Endodermal cell (in vitro differentiated cells): ENCODE results near the gene KCNK2. TPM values are rescaled to one million over a fixed set of nuclear protein-coding genes. Genes with fewer than 3 reads are reported as not detected.

Source experiments
- DNase-seq: peaks from one replicate; pipeline ENCODE4 v3.0.0-alpha.2; 2017
- H3K27ac ChIP-seq: 2 replicates; pipeline ENCODE4 v1.5.1; 2013; ENCODE audit warnings: mild to moderate bottlenecking, low read depth, low read length, moderate library complexity
- H3K27me3 ChIP-seq: 2 replicates; pipeline ENCODE4 v1.6.1; 2013; ENCODE audit warnings: mild to moderate bottlenecking, low read length, moderate library complexity; ENCODE audit not compliant: insufficient read depth, control insufficient read depth, poor library complexity, severe bottlenecking
- H3K36me3 ChIP-seq: 2 replicates; pipeline ENCODE4 v1.7.0; 2013; ENCODE audit warnings: mild to moderate bottlenecking, low read length, moderate library complexity; ENCODE audit not compliant: control insufficient read depth, insufficient read depth
- H3K4me1 ChIP-seq: one replicate; pipeline ENCODE4 v1.7.0; 2013; ENCODE audit warnings: low read length; ENCODE audit not compliant: control insufficient read depth, insufficient read depth
- H3K4me3 ChIP-seq: 2 replicates; pipeline ENCODE4 v1.5.1; 2013; ENCODE audit warnings: mild to moderate bottlenecking, low read length, moderate library complexity
- H3K9ac ChIP-seq: 2 replicates; pipeline ENCODE4 v1.6.1; 2013; ENCODE audit warnings: mild to moderate bottlenecking, low read length, moderate library complexity; ENCODE audit not compliant: poor library complexity, severe bottlenecking; ENCODE audit errors: extremely low read depth
- H3K9me3 ChIP-seq: 2 replicates; pipeline ENCODE4 v1.6.1; 2013; ENCODE audit warnings: mild to moderate bottlenecking, low read length, moderate library complexity; ENCODE audit not compliant: control insufficient read depth
- H3K27ac Mint-ChIP-seq: 2 replicates; pipeline ENCODE4 v1.8.0; 2020; ENCODE audit warnings: mixed read lengths
- H3K27me3 Mint-ChIP-seq: 2 replicates; pipeline ENCODE4 v1.8.0; 2021; ENCODE audit warnings: mild to moderate bottlenecking, mixed read lengths; ENCODE audit not compliant: insufficient read depth
- H3K36me3 Mint-ChIP-seq: 2 replicates; pipeline ENCODE4 v1.8.0; 2020; ENCODE audit warnings: low read depth, mixed read lengths
- H3K4me1 Mint-ChIP-seq: 2 replicates; pipeline ENCODE4 v1.8.0; 2020; ENCODE audit warnings: mixed read lengths
- H3K4me3 Mint-ChIP-seq: 2 replicates; pipeline ENCODE4 v1.8.0; 2020; ENCODE audit warnings: mild to moderate bottlenecking, moderate library complexity, mixed read lengths
- H3K9me3 Mint-ChIP-seq: 2 replicates; pipeline ENCODE4 v1.8.0; 2020; ENCODE audit warnings: mild to moderate bottlenecking, mixed read lengths
- CTCF ChIP-seq: fragments of 200-600 bp; sonication (generic); conservative IDR thresholded peaks from 2 replicates; pipeline ENCODE4 v1.5.0; 2021; ENCODE audit warnings: antibody characterized with exemption, mild to moderate bottlenecking
- WGBS, 2 experiments: methylation state at CpG; one replicate each; pipeline versions ENCODE4 v1.1.5 to v1.1.7; 2013; ENCODE audit warnings: missing lambda C conversion rate in 2 of 2, mixed read lengths in 1 of 2; ENCODE audit not compliant: insufficient coverage in 1 of 2, insufficient read length in 1 of 2; 5-methylcytosine and 5-hydroxymethylcytosine counted together
- total RNA-seq, 2 donors: library from RNA; stranded (reverse); fragmentation: NEBNext Ultra II Directional in 1 of 2; extraction: Animal tissue kit (Norgen Biotek cat#: 25700) in 1 of 2; gene quantifications; 2 replicates in 1 of 2; 3 replicates in 1 of 2; pipeline ENCODE4 v1.2.1, GENCODE V29; 2021

Gene KCNK2
- total RNA-seq, 2 donors from 2014 or later = 0.15 TPM; not detected in 1

- no peak overlapping the region for H3K4me3 ChIP-seq
- H3K9me3 Mint-ChIP-seq = no peaks in the 10 kb centered on the region
- no peaks in the 10 kb centered on the region for H3K4me1 Mint-ChIP-seq
- whole genome bisulfite sequencing, 2 experiments = 95 to 100% methylated on average over 1 to 2 of the region's 2 CpGs
- no peak overlapping the region for H3K27ac Mint-ChIP-seq
- no peak overlapping the region for H3K4me3 Mint-ChIP-seq
- H3K27me3 ChIP-seq = no peaks in the 10 kb centered on the region
- no peaks in the 10 kb centered on the region for H3K27me3 Mint-ChIP-seq
- H3K9me3 ChIP-seq = no peaks in the 10 kb centered on the region
- H3K36me3 Mint-ChIP-seq = no peaks in the 10 kb centered on the region
- H3K27ac ChIP-seq = no peak overlapping the region
- DNase-seq = no peak
- H3K4me1 ChIP-seq = no peaks in the 10 kb centered on the region
- H3K9ac ChIP-seq = no peak overlapping the region
- H3K36me3 ChIP-seq = no peaks in the 10 kb centered on the region
- TF ChIP-seq CTCF = no peak
These were observed 31.8 kb downstream of the KCNK2 start for GRCh38 chr1:215114154-215114933.

- no peaks in the 10 kb centered on the region for H3K27me3 Mint-ChIP-seq
- DNase-seq = no peak
- WGBS, 2 experiments = 83 to 100% methylated on average over 1 of the region's 1 CpG
- no peak overlapping the region for H3K9ac ChIP-seq
- H3K36me3 Mint-ChIP-seq = no peaks in the 10 kb centered on the region
- H3K27me3 ChIP-seq = no peaks in the 10 kb centered on the region
- H3K27ac ChIP-seq = no peak overlapping the region
- TF ChIP-seq CTCF = no peak
- H3K4me1 ChIP-seq = no peaks in the 10 kb centered on the region
- H3K4me1 Mint-ChIP-seq = no peaks in the 10 kb centered on the region
- no peak overlapping the region for H3K27ac Mint-ChIP-seq
- H3K4me3 Mint-ChIP-seq = no peak overlapping the region
- no peaks in the 10 kb centered on the region for H3K9me3 Mint-ChIP-seq
- no peaks in the 10 kb centered on the region for H3K36me3 ChIP-seq
- no peak overlapping the region for H3K4me3 ChIP-seq
- H3K9me3 ChIP-seq = no peaks in the 10 kb centered on the region
These were observed 33.2 kb downstream of the KCNK2 start for GRCh38 chr1:215115760-215116159.

GRCh38 chr1:215118081-215118480 is 35.5 kb downstream of the KCNK2 start:
- TF ChIP-seq CTCF = no peak
- H3K27me3 ChIP-seq = no peaks in the 10 kb centered on the region
- no peaks in the 10 kb centered on the region for H3K4me1 Mint-ChIP-seq
- no peak overlapping the region for H3K9ac ChIP-seq
- no peak overlapping the region for H3K27ac ChIP-seq
- H3K4me3 Mint-ChIP-seq = no peak overlapping the region
- H3K9me3 ChIP-seq = no peaks in the 10 kb centered on the region
- no peak overlapping the region for H3K27ac Mint-ChIP-seq
- no peaks in the 10 kb centered on the region for H3K36me3 ChIP-seq
- no peak for DNase-seq
- H3K9me3 Mint-ChIP-seq = no peaks in the 10 kb centered on the region
- H3K4me1 ChIP-seq = no peaks in the 10 kb centered on the region
- H3K36me3 Mint-ChIP-seq = no peaks in the 10 kb centered on the region
- 20% methylated on average over 1 of the region's 1 CpG; no CpG with 5 or more reads in 1 of the 2 experiments for WGBS, 2 experiments
- no peaks in the 10 kb centered on the region for H3K27me3 Mint-ChIP-seq
- H3K4me3 ChIP-seq = no peak overlapping the region
